Stimulated activated CD4-positive, alpha-beta T cell treated with anti-CD3 and anti-CD28 coated beads, Interleukin-4, amount 100 ng/mL, for 48 hours (primary cell): Measurements from ENCODE around the gene CHPF.

Source experiments
- DNase-seq, 2 donors: peaks; one replicate each; pipeline ENCODE4 v3.0.0-alpha.2; 2020; ENCODE audit warnings: low read depth in 2 of 2

CHPF gene

GRCh38 chr2:219533930-219534661 lies 9.5 kb downstream of the CHPF start:
- DNase-seq = no peak

- DNase-seq = no peak
Observed at GRCh38 chr2:219532378-219532649, 11.3 kb downstream of the CHPF start.

- no peak for DNase-seq
Observed at GRCh38 chr2:219531639-219532377, 11.8 kb downstream of the CHPF start.

- DNase-seq = peak; percentile 79 to 87
Observed at GRCh38 chr2:219530048-219530963, 13.3 kb downstream of the CHPF start.

- no peak for DNase-seq
Observed at GRCh38 chr2:219527472-219527871, 16.1 kb downstream of the CHPF start.

- no peak for DNase-seq
Observed at GRCh38 chr2:219527076-219527394, 16.6 kb downstream of the CHPF start.

- no peak for DNase-seq
Observed at GRCh38 chr2:219526320-219527075, 17.1 kb downstream of the CHPF start.

GRCh38 chr2:219525533-219526232 lies 17.9 kb downstream of the CHPF start:
- no peak for DNase-seq

GRCh38 chr2:219524817-219525216 lies 18.8 kb downstream of the CHPF start:
- no peak for DNase-seq

GRCh38 chr2:219523031-219523671 lies 20.5 kb downstream of the CHPF start:
- no peak for DNase-seq

GRCh38 chr2:219522111-219523030 lies 21.2 kb downstream of the CHPF start:
- DNase-seq = no peak

GRCh38 chr2:219521066-219521880 lies 22.3 kb downstream of the CHPF start:
- no peak for DNase-seq

GRCh38 chr2:219520079-219520478 lies 23.5 kb downstream of the CHPF start:
- no peak for DNase-seq

GRCh38 chr2:219519526-219519916 lies 24.1 kb downstream of the CHPF start:
- no peak for DNase-seq

- no peak for DNase-seq
Observed at GRCh38 chr2:219517954-219518778, 25.4 kb downstream of the CHPF start.

GRCh38 chr2:219516888-219517287 lies 26.7 kb downstream of the CHPF start:
- DNase-seq = no peak

- no peak for DNase-seq
Observed at GRCh38 chr2:219515874-219516629, 27.6 kb downstream of the CHPF start.
